Trophoblast cell (in vitro differentiated cells and primary cell): ENCODE measurements around the gene ARMC12.

Experiments used
- DNase-seq, 2 donors: peaks; one replicate each; pipeline ENCODE4 v3.0.0-alpha.2; 2016
- H2AFZ ChIP-seq: 2 replicates; pipeline ENCODE4 v1.6.1; 2013; ENCODE audit warnings: low read length, moderate library complexity, mild to moderate bottlenecking; ENCODE audit not compliant: insufficient read depth, poor library complexity
- H2AK5ac ChIP-seq: 2 replicates; pipeline ENCODE4 v1.6.1; 2013; ENCODE audit warnings: mild to moderate bottlenecking, low read length
- H2BK120ac ChIP-seq: 2 replicates; pipeline ENCODE4 v1.6.1; 2013; ENCODE audit warnings: low read length, mild to moderate bottlenecking, moderate library complexity; ENCODE audit not compliant: insufficient read depth, poor library complexity
- H2BK12ac ChIP-seq: 2 replicates; pipeline ENCODE4 v1.6.1; 2013; ENCODE audit warnings: mild to moderate bottlenecking, low read length, moderate library complexity
- H2BK5ac ChIP-seq: 2 replicates; pipeline ENCODE4 v1.6.1; 2013; ENCODE audit warnings: low read length, low read depth, moderate library complexity, mild to moderate bottlenecking; ENCODE audit not compliant: poor library complexity
- H3K14ac ChIP-seq: 2 replicates; pipeline ENCODE4 v1.6.1; 2013; ENCODE audit warnings: mild to moderate bottlenecking, low read length
- H3K18ac ChIP-seq: 2 replicates; pipeline ENCODE4 v1.6.1; 2013; ENCODE audit warnings: mild to moderate bottlenecking, low read length
- H3K23ac ChIP-seq: 2 replicates; pipeline ENCODE4 v1.6.1; 2013; ENCODE audit warnings: low read length
- H3K27ac ChIP-seq: 2 replicates; pipeline ENCODE4 v1.5.1; 2013; ENCODE audit warnings: low read depth, mild to moderate bottlenecking, inconsistent platforms, low read length, moderate library complexity
- H3K27me3 ChIP-seq: 2 replicates; pipeline ENCODE4 v1.6.1; 2013; ENCODE audit warnings: inconsistent platforms, mild to moderate bottlenecking, low read length, moderate library complexity; ENCODE audit not compliant: insufficient read depth
- H3K36me3 ChIP-seq, 2 experiments: 1 replicate in 1 of 2; 2 replicates in 1 of 2; pipeline ENCODE4 v1.6.1; 2013; ENCODE audit warnings: low read length in 2 of 2, mild to moderate bottlenecking in 2 of 2, moderate library complexity in 1 of 2; ENCODE audit not compliant: insufficient read depth in 2 of 2, control insufficient read depth in 1 of 2
- H3K4ac ChIP-seq: 2 replicates; pipeline ENCODE4 v1.6.1; 2013; ENCODE audit warnings: low read depth, mild to moderate bottlenecking, low read length, moderate library complexity
- H3K4me1 ChIP-seq, 2 experiments: 1 replicate in 1 of 2; 2 replicates in 1 of 2; pipeline ENCODE4 v1.6.1; 2013; ENCODE audit warnings: low read length in 2 of 2, mild to moderate bottlenecking in 2 of 2, moderate library complexity in 1 of 2; ENCODE audit not compliant: insufficient read depth in 2 of 2, control insufficient read depth in 1 of 2
- H3K4me2 ChIP-seq: 2 replicates; pipeline ENCODE4 v1.6.1; 2013; ENCODE audit warnings: inconsistent platforms, mild to moderate bottlenecking, low read length, moderate library complexity
- H3K4me3 ChIP-seq: 2 replicates; pipeline ENCODE4 v1.5.1; 2013; ENCODE audit warnings: mild to moderate bottlenecking, low read depth, low read length, inconsistent platforms
- H3K79me1 ChIP-seq: one replicate; pipeline ENCODE4 v1.6.1; 2013; ENCODE audit warnings: low read length
- H3K79me2 ChIP-seq: 2 replicates; pipeline ENCODE4 v1.6.1; 2013; ENCODE audit warnings: low read length, mild to moderate bottlenecking; ENCODE audit not compliant: control insufficient read depth, insufficient read depth, poor library complexity
- H3K9ac ChIP-seq: 2 replicates; pipeline ENCODE4 v1.6.1; 2013; ENCODE audit warnings: mild to moderate bottlenecking, low read length
- H3K9me3 ChIP-seq: 2 replicates; pipeline ENCODE4 v1.6.1; 2013; ENCODE audit warnings: low read depth, mild to moderate bottlenecking, control low read depth, inconsistent platforms, low read length; ENCODE audit not compliant: insufficient read depth
- H4K12ac ChIP-seq: 2 replicates; pipeline ENCODE4 v1.6.1; 2013; ENCODE audit warnings: low read depth, mild to moderate bottlenecking, low read length, moderate library complexity
- H4K8ac ChIP-seq: 2 replicates; pipeline ENCODE4 v1.6.1; 2013; ENCODE audit warnings: low read depth, mild to moderate bottlenecking, low read length, moderate library complexity
- H4K91ac ChIP-seq: one replicate; pipeline ENCODE4 v1.6.1; 2013; ENCODE audit warnings: low read depth, mild to moderate bottlenecking, low read length, moderate library complexity
- WGBS: extraction: QIAGEN DNeasy Blood & Tissue Kit; methylation state at CpG from one replicate; pipeline ENCODE4 v1.1.7; 2013; ENCODE audit warnings: missing lambda C conversion rate; ENCODE audit not compliant: insufficient read length, insufficient coverage; ENCODE audit errors: extremely low coverage; 5-methylcytosine and 5-hydroxymethylcytosine counted together

Gene ARMC12

DNA sequence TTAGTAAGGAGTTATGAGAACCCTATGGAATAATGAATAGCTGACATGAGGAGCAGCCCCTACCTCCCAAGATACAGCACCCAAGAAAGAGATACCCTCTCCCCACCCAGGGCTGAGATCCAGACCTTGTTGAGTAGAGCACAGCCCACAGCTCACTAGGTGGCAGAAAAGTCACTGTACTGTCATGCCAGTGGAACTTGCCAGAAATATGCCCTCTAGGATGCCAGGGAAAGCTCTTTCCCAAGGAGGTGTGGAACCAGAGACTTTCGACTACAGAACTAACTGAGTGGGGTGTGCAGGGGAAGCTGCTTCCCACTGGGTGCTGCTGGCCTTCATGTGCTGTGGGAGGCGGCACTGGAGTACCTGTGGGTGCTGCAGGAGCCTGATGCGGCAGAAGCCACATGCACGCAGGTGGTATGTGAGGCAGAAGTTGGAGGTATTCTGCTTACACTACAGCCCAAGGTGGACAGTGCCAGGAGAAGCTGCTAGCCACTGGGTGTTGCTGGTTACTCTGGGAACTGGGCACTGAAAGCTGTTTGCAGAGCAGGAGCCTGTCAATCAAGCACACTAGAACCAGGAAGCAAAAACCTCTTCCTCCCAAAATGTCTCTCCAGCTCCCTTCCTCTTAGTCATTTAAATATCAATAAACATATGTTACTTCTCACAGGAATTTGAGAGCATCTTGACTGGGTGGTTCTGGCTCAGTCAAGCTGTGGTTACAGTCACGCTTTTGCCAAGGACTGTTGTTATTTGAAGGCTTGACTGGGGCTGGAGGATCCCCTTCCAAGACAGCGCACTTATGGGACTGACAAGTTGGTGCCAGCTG lies 17.8 kb downstream of the ARMC12 start:
- Histone ChIP-seq H3K27ac (no peak overlapping the region), H4K91ac (no peak overlapping the region), H3K4me2 (no peak overlapping the region), H3K9ac (no peak overlapping the region), H3K4me3 (peak overlapping the region; percentile 40), H2AFZ (no peak overlapping the region), H3K18ac (no peak overlapping the region), H3K79me1 (no peaks in the 10 kb centered on the region), H3K79me2 (no peaks in the 10 kb centered on the region), H3K14ac (no peak overlapping the region), H4K12ac (no peak overlapping the region), H3K4me1 (no peaks in the 10 kb centered on the region), H3K9me3 (no peaks in the 10 kb centered on the region), H2BK5ac (no peak overlapping the region), H2BK12ac (no peak overlapping the region), H2BK120ac (no peak overlapping the region), H3K27me3 (no peaks in the 10 kb centered on the region), H2AK5ac (no peak overlapping the region), H3K4ac (no peak overlapping the region), H3K23ac (no peak overlapping the region), H4K8ac (no peak overlapping the region), H3K36me3 (no peaks in the 10 kb centered on the region)
- DNase-seq: no peak
- no CpG with 5 or more reads among the region's 6 CpGs for WGBS

DNA sequence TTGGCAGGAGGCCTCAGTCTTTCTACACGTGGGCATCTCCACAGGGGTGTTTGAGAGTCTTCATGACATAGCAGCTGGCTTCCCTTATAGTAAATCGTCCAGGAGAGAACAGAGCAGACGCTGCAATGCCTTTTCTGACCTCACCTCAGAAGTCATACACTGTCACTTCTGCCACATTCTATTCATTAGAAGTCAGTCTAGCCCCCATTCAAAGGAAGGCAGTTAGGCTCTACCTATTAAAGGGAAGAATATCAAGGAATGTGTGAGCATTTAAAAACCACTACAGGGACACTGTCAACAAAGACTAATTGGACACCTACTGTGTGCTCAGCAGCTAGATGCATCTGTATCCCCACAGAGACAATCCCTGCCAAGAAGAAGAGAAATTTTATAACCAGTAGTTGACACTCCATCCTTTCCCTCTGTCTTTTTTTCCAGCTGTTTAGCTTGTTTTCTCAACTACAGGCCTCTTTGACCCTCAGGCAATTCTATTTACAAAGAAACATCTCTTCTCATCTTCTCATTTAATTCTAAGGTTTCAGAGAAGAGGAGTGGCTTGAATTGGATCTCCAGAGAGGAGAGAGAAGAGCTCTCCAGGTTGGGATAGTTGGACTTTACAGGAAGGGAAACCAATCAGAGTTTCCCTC lies 18.6 kb downstream of the ARMC12 start:
- no peak overlapping the region for H3K9ac ChIP-seq
- no peaks in the 10 kb centered on the region for H3K27me3 ChIP-seq
- no peak overlapping the region for H4K8ac ChIP-seq
- no CpG with 5 or more reads among the region's 3 CpGs for WGBS
- no peak overlapping the region for H2AFZ ChIP-seq
- H2BK12ac ChIP-seq: no peak overlapping the region
- no peak overlapping the region for H3K4ac ChIP-seq
- no peak overlapping the region for H3K4me2 ChIP-seq
- no peak overlapping the region for H4K91ac ChIP-seq
- no peaks in the 10 kb centered on the region for H3K4me1 ChIP-seq
- no peak overlapping the region for H3K18ac ChIP-seq
- no peak overlapping the region for H4K12ac ChIP-seq
- no peaks in the 10 kb centered on the region for H3K79me2 ChIP-seq
- H3K14ac ChIP-seq: no peak overlapping the region
- H2BK120ac ChIP-seq: no peak overlapping the region
- DNase-seq: no peak
- no peaks in the 10 kb centered on the region for H3K79me1 ChIP-seq
- H3K36me3 ChIP-seq: no peaks in the 10 kb centered on the region
- H2AK5ac ChIP-seq: no peak overlapping the region
- H3K23ac ChIP-seq: no peak overlapping the region
- no peak overlapping the region for H2BK5ac ChIP-seq
- H3K9me3 ChIP-seq: no peaks in the 10 kb centered on the region
- H3K4me3 ChIP-seq: no peak overlapping the region
- no peak overlapping the region for H3K27ac ChIP-seq

DNA sequence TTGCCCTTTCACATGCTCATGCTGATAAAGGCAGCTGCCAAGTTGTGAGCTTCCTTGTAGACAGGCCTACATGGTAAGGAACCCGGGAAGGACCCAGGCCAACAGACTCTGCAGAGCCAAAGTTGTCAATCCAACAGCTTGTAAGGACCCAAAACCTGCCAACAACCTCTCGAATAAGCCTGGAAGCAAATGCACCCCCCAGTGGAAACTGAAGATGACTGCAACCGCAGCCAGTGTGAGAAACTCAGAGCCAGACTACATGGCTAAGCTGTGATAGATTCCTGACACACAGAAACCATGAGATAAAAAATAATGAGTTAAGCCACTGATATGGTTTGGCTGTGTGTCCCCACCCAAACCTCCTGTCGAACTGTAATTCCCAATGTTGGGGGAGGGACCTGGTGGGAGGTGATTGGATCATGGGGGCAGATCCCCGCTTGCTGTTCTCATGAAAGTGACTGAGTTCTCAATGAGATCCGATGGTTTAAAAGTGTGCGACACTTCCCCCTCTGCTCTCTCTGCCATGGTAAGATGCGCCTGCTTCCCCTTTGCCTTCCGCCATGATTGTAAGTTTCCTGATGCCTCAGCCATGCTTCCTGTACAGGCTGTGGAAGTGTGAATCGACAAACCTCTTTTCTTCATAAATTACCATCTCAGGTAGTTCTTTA lies 20.8 kb downstream of the ARMC12 start:
- no peak overlapping the region for H2BK5ac ChIP-seq
- no peaks in the 10 kb centered on the region for H3K9me3 ChIP-seq
- H2BK12ac ChIP-seq: no peak overlapping the region
- H3K4me2 ChIP-seq: no peak overlapping the region
- H3K4me3 ChIP-seq: no peak overlapping the region
- H3K4me1 ChIP-seq: no peaks in the 10 kb centered on the region
- no peaks in the 10 kb centered on the region for H3K27me3 ChIP-seq
- H4K8ac ChIP-seq: no peak overlapping the region
- H3K36me3 ChIP-seq: no peaks in the 10 kb centered on the region
- no peaks in the 10 kb centered on the region for H3K79me1 ChIP-seq
- H2AK5ac ChIP-seq: no peak overlapping the region
- DNase-seq: no peak
- no peak overlapping the region for H3K9ac ChIP-seq
- no peak overlapping the region for H4K91ac ChIP-seq
- H3K18ac ChIP-seq: no peak overlapping the region
- H3K79me2 ChIP-seq: no peaks in the 10 kb centered on the region
- no peak overlapping the region for H3K27ac ChIP-seq
- WGBS: no CpG with 5 or more reads among the region's 10 CpGs
- no peak overlapping the region for H2AFZ ChIP-seq
- no peak overlapping the region for H3K23ac ChIP-seq
- no peak overlapping the region for H3K14ac ChIP-seq
- no peak overlapping the region for H4K12ac ChIP-seq
- H2BK120ac ChIP-seq: no peak overlapping the region
- no peak overlapping the region for H3K4ac ChIP-seq

DNA sequence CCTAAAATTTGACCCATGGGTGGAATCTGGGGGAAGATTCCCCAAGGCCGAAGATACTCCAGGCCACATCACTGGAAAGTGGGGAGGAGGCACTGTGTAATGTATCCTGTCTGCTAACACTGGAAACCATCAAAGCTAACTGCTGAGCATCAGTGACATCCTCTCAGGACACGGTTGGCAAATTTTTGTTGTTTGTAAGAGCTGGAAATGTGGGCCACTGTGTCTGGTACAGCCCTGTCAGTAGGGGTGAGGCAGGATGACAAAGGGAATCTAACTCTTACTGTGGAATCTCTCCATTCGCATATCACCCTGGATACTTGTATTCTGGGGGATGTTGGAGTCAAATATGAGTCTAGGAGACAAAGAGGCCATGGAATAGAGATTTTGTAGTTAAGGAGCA lies 22.6 kb downstream of the ARMC12 start:
- Histone ChIP-seq H3K27me3 (no peaks in the 10 kb centered on the region), H3K14ac (no peak overlapping the region), H3K9ac (no peak overlapping the region), H3K79me2 (no peaks in the 10 kb centered on the region), H3K23ac (no peak overlapping the region), H3K4me1 (no peaks in the 10 kb centered on the region), H4K12ac (no peak overlapping the region), H3K4me2 (no peak overlapping the region), H2AK5ac (no peak overlapping the region), H3K36me3 (no peaks in the 10 kb centered on the region), H2BK120ac (no peak overlapping the region), H3K4ac (no peak overlapping the region), H3K9me3 (no peaks in the 10 kb centered on the region), H3K4me3 (no peak overlapping the region), H4K91ac (no peak overlapping the region), H3K27ac (no peak overlapping the region), H3K79me1 (no peaks in the 10 kb centered on the region), H2BK5ac (no peak overlapping the region), H3K18ac (no peak overlapping the region), H2BK12ac (no peak overlapping the region), H4K8ac (peak overlapping the region; percentile 12), H2AFZ (no peak overlapping the region)
- WGBS: no CpG with 5 or more reads among the region's 3 CpGs
- DNase-seq: no peak
